Raji (cell line): ENCODE measurements around the gene CTTNBP2NL.

Source experiments
- POLR2A ChIP-seq: IDR thresholded peaks from 2 replicates; pipeline ENCODE4 v1.6.1; 2011; ENCODE audit warnings: low read depth, low read length, control low read depth; ENCODE audit not compliant: insufficient read depth

Gene CTTNBP2NL

DNA sequence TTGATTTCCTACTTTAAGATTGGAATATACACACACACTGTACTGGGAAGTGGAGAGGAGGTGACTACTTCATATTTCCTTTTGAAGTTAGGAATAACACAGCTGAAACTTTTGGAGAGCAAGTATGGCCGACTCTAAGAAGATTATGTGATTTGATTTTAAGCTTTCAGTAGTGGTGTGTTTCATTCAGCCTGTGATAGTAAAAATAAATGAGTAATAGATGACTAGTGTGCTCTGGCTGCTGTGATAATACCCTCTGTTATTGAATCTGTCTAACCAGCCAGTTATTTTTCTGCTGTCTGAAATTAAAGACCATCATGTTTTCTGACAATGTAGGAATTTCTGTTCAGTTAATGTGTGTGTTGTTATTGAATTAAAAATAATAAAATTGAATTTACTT, 48.3 kb downstream of the CTTNBP2NL start:
- no peak for TF ChIP-seq POLR2A

DNA sequence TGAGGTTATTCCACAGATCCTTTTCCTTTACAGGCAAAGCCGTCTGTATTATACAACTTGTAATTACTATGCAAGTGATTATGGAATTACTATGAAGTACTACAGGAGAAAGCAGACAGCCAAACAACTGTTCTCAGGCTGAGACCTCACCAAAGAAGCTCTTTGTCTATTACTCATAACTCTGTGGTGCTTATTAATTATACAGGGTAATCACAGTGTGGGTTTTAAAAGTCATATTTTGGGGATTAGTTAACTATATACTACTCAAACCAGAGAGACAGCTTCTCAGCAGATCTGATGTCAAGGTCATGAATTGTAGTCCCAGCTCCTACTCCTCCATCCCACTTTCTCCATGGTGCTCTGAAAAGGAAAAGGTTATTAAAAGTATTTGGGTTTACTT, 49.6 kb downstream of the CTTNBP2NL start:
- TF ChIP-seq POLR2A, result no peak

DNA sequence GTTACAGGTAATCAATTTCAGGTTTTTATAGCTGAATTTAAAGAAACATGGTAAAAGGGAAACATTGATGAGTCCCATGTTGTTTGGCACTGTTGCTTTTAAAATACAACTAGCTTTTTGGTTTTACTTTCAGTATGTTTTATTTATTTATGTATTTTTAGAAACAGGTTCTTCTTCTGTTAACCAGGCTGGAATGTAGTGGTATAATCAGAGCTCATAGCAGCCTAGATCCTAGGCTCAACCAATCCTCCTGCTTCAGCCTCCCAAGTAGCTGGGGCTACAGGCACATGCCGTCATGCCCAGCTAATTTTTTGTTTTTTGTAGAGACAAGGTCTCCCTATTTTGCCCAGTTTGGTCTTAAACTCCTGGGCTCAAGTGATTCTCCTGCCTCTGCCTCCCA, 50.4 kb downstream of the CTTNBP2NL start:
- no peak for TF ChIP-seq POLR2A

DNA sequence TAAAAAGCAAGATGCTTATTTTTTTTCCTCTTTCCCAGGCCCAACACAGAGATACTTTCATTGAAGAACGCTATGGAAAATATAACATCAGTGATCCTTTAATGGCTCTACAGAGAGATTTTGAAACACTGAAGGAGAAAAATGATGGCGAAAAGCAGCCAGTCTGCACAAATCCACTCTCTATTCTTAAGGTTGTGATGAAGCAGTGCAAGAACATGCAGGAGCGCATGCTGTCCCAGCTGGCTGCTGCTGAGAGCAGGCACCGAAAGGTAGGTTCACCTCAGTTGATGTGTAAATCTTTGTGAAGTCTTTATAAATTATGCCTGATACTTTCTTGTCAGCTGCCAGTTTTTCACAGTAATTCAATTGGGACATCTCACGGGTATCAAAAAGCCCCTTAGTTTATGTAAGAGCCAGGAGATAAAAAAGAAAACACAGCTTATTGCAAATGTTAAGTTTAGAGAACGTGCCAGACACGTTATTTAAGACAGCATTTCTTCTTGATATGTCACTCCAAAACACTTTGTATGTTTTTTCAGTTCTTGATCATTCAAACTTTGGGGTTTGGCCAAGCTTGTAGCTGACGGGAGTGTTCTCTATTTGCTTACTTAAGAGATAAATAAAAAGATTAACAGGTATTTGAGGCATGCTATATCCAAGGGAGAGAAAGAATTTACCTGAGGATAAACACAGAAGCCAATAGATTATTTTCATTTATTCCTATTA, 53.1 kb downstream of the CTTNBP2NL start:
- TF ChIP-seq POLR2A, result no peak

DNA sequence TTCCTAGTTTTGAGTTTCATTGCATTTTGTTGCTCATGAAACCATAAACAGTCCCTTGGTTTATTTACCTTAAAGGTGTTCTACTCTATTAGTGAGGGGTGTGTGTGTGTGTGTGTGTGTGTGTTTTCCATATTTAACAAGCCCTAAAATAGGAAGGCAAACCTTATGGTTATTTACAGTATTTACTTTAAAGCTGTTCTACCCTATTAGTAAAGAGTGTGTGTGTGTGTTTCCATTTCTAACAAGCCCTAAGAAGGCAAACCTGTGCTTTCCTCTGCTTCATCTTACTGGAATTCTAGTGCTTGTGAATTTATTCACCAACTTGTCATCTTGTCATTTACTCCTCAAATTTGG, 53.6 kb downstream of the CTTNBP2NL start:
- TF ChIP-seq POLR2A, result no peak

DNA sequence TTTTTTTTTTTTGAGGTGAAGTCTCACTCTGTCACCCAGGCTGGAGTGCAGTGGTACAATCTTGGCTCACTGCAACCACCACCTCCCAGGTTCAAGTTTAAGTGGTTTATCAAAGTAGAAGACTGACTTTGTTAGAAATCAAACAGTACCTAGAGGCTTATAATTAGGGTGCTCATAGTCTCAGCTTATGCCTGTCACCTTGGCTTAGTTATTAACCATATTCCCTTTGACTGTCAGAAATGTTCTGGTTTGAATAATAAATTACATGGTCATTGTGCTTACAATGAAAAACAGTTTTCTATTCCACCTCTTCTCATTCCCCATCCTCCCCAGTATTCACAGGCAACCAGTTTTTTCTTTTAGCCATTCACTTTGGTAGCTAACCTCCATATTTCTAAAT, 54.8 kb downstream of the CTTNBP2NL start:
- TF ChIP-seq POLR2A, result no peak

DNA sequence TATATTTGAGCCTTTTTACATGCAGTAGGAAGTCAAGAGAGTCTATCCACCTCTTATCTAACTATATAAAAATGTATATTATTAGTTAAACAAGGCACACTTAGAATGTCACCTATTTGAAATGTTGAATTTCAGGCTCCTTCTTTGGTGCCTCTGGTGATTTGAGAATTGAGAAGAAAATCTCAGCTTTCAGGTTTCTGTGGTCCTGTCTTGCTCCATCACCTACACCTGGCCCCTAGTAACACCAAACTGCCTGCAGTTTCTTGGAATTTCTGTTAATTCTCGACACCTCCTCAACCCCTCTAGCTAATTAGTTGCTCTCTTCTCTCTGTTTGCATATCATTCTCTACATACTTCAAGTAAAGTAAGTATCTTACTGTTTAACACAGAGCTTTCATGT, 57.9 kb downstream of the CTTNBP2NL start:
- TF ChIP-seq POLR2A, result no peak

DNA sequence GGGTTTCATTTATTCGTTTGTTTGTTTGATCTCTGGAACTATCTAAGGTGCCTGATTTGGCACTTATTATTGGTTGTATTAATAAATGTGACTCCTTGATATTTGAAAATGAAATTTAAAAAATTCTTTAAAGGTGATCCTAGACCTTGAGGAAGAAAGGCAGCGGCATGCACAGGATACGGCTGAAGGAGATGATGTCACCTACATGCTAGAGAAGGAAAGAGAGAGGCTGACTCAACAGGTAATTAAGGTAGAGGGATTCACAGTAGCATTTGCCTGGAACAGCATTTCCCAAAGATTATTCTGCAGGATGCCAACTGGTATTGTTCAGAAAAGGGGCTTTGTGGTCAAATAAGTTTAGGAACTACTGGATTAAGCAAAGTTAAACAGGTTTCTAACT, 58.3 kb downstream of the CTTNBP2NL start:
- no peak for TF ChIP-seq POLR2A

DNA sequence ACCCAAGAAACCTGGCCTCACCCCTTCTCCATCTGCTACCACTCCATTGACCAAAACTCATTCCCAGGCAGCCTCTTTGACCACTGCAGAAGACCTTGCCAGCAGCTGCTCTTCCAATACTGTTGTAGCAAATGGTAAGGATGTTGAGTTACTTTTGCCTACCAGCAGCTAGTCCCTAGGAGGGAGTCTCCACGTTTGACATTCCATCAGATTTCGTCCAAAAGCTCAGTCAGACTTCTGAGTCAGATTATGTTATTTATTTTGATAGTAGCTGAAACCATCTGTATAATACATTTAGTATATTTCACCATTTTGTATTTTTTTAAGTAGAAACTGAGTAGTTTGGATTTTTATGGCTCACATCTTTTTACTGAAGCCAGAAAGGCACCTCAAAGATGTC, 61.2 kb downstream of the CTTNBP2NL start:
- no peak for TF ChIP-seq POLR2A

DNA sequence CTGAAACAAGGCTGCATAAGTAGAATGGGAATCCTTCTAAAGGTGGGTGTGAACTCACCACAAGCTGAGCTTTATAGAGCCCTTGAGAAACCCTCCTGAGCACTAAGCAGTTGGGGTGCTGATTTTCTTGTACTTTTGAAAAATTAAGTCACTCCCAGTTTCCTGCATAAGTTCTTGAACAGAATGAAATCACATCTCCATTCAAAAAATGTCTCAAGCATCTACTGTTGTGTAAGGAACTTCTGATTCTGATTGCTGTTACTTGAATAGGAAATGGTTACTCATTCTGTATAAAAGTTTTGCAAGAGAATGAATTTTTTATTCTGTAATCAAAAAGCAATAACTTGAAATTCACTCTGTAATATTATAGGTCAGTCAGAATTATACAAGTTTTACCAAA, 61.9 kb downstream of the CTTNBP2NL start:
- no peak for TF ChIP-seq POLR2A

DNA sequence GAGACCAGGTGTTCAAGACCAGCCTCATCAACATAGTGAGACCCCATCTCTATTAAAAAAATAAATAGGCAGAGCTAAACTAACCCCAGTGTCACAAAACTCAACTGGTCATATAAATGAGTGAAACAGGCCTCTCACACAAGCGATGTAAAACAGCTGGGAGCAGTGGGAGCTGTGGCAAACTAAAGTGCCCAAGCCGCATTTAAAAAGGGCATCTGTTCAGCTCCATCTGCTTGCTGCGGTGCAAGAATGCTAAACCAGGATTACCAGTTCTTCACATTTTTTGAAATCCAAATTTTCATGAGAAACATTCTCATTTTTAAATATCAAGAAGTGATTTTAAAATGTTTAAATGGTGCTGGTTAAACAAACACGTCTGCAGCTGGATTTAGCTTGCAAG, 62.7 kb downstream of the CTTNBP2NL start:
- no peak for TF ChIP-seq POLR2A

DNA sequence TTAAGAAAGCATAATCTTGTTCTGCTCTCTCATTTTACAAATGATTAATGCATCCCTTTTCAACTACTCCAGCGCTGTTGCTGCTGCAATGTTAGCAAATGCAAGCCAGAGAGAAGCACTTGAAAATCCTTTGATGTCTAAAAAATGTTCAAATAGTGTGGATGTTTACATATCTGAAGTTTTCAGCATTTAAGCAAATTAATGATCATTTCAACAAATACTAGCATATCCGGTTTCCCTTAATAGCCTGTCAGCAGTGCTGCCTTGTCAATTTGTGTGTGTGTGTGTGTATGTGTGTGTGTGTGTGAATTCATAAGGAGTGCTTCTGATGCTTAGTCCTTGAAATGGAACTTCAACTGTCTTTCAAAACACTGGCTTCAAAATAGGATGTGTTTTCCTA, 64.6 kb downstream of the CTTNBP2NL start:
- no peak for TF ChIP-seq POLR2A

DNA sequence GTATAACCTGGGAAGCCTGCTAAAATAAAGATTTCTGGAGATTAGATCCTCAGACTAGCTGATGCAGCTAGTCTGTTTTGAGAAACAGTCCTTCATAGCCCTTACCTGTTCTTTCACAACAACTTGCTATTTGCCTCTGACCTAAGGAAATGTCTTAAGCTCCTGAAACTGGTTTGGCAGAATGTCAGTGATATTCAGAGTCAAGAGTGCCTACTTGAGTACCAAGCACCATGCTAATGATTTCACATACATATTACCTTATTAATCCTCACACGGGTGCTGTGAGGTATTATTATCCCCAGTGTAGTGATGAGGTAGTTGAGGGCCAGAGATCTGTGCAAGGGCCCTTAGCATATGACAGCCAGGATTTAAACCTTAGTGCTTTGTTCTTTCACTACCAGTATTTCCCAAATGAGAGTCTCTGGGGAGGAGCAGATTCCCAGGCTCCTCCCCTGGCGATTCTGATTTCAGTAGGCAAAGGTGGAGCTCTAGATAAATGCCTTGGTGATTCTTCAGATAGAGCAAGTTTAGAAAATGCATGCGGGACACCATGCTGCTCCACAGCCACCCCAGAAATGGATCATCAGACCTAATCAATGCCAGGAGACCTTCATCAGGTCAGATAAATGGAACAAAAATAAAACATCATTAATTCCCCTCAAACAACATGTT, 65.3 kb downstream of the CTTNBP2NL start:
- TF ChIP-seq POLR2A, result no peak

DNA sequence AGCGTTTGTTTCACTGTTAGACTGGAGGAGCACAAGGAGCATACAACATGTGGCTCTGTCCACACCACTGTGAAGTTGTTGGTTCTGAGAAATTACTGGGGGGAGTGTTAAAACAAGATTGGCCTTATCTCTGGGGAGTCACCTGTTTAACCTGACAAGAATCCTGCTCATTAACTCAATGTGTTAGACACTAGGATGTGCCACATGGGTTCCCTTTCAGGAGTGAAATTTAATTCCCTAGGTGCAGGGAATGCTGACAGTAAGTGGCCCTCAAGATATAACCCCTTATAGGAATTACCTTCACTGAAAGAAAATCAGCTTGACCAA, 66.9 kb downstream of the CTTNBP2NL start:
- TF ChIP-seq POLR2A, result no peak

DNA sequence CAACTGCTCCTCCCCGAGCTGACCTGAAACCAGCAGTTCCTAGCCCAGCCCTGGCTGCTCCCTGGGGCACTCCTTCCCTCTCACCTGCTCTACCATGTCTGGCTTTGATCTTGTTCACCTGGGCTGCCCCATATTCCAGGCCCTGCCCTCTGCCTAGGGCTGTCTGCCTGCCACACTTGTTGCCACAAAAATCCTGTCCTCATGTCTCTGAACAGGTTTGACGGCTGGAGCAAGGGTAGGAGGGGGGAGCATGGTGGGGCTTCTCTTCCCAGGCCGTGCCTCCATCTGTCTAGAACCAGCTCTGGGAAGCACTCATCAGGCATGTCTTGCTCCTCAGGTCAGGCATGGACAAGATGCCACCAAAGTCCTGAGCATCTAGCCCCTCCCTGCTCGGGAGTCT, 68.5 kb downstream of the CTTNBP2NL start:
- TF ChIP-seq POLR2A, result no peak

DNA sequence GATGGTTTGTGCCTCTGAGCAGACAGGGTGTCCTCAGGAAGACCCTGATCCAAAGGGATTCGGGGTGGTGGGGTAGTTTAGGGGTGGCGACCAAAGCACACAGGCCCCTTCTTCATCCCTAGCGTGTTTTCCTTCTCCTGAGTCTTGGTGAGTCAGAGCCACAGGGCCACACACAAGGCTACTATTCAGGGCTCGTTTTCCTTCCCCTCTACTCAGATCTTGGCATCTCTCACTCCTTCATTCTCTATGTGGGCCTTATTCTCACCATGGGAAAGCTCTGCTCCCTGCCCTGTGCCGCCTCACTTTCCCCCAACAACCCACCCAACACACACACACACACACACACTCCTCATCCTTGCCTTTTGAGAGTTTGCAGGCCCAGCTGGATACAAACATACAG, 69.1 kb downstream of the CTTNBP2NL start:
- TF ChIP-seq POLR2A, result no peak

DNA sequence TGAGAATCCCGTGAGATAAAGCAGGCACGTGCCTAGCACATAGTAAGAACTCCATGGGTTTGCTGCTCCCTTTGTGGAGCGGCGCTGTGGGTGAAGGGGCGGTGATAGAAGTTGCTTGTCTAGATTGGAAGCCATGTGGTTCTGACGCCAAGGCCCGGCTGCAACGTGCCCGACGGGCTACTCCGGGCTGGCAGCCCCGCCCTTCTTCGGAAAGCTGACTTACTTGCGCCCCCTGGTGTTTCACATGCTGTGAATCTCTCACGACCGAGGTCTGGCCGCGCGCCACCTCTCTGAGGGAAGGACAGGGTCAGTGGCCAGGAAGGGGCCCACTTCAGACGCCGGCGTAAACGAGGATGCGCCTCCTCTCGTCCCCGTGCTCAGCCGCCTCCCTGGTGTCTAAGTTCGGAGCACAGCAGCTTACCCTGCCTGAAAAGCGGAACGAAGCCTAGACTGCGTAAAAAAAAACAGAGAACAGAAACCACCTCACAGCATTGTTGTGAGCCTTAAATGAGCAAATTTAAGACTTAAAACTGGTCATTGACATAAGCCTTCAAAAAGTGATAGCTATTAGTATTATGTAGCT, 70.2 kb downstream of the CTTNBP2NL start:
- 0 out of 2 replicates have a peak, but pooled peaks have one; percentile 40 for TF ChIP-seq POLR2A
